ENCODE measurements around the gene TRIM28. TPM values are rescaled to one million over a fixed set of nuclear protein-coding genes. Genes with fewer than 3 reads are reported as not detected.

The TRIM28 gene
- 355 and 415 TPM in 2 replicates for total RNA-seq

DNA sequence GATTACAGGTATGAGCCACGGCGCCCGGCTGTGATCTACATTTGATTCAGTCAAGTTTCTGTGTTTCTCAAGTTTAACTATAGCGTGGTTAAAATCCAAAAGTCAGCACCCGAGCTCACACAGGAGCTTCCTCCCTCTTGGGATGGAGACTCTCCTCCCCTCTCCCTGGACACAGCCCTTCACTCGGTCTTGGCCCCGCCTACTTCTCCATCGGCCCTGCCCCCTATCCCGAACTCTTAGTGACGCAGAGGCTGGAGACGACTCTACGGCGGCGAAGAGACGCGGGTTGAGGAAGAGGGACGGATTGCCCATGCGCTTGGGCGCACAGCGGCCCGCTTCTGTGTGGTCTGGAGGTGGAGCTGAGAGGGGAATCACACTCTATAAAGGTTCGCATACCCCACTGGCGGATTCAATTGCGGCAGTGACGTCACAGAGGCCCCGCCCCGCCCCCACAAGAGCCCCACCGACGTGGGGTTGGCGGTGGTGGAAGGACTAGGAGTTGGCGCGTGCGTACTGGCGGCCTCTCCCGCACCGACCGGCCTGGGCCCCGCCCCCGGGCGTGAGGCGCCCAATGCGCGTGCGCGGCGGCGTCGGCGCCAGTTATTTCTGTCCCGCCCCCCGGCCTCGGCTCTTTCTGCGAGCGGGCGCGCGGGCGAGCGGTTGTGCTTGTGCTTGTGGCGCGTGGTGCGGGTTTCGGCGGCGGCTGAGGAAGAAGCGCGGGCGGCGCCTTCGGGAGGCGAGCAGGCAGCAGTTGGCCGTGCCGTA, at the start of gene TRIM28:
TRIM28 (plus strand) TSS at position 239 of the 765 bp plus-strand sequence. CDS start 694 bp downstream, outside the sequence.

DNA sequence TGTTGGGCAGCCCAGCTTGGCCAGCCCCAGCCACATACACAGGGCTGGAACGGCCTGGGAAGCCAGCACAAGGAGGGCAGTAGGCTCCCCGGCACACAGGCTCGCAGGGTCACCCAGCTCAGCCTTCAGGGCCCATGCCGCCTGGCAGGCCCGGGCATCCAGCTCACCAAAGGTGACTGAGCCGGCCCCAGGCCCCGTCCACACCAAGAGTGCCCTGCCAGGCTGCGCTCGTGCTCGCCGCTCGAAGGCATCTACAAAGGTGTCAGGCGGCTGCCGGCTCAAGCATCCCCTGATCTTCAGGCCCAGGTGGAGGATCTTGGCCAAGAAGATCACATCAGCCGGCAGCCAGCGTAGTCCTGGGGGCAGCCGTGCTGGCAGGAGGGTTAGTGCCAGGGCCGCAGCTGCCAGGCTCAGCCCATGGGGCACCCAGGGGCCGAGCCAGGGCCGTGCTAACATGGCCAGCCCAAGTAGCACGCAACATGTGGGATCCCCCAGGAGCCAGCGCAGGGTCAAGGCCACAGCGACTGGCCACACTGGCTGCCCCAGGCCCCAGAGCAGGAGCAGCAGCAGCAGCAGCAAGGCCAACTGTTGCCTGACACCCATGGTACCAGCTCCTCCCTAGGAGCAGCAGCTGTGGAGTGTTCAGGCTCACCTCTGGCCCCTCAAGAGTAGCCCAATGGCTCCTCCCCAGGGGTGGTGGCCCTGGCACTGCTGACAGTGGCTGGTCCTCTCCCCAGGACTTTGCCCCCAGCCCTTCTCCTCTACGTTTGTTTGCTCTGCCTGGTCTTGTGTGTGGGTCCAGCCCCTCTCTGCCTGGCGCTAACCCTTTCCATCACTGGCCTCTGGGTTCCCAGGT, 32.3 kb upstream of the TRIM28 start, which contains the start of gene SLC27A5:
SLC27A5 (minus strand) TSS at position 640 of the 856 bp plus-strand sequence; CDS start at position 603, 37 bp downstream.

DNA sequence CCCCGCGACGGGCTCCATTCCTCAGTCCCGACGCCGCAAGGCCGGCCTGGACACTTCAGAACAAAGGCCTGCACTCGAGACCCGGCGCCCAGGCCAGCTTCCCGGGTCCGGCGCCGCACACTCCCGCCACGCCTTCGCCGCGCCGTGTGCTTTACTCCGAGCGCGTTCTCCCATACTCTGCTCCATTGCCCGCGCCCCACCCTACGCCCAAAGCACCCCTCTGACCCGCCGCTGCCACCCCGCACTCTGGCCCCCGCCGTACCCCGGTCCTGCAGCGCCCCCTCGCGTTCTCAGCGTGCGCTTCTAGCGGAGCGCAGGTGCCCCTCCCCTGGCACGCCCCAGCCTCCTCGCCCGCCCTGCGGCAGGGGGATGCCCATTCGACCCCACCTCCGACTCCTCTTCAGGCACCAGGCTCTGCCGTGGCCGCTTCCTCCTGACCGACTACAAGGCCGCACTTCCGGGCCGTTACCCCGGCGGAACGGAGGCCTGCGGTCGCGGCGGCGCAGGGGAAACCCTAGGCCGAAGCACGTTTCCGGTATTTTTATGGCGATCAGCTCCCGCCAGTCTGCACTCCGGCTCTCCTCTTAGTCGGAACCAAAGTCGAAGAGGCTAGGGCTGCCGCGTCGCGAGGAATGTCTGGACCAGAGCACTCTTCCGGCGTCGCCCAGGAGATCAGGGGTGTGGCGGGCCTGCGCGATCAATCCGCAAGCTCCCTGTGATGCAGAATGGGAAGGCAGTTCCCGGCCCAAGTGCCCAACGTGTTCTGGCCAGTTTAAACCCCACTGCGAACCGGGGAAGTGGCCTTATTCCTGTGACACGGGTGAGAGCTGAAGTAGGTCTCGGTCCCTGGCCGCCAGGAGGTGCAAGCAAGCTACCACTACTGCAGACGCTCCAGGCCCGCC, 24.3 kb upstream of the TRIM28 start, which contains the start of gene ZBTB45:
ZBTB45 (minus strand) TSS at position 456 of the 902 bp plus-strand sequence. CDS start 2,137 bp downstream, outside the sequence.

DNA sequence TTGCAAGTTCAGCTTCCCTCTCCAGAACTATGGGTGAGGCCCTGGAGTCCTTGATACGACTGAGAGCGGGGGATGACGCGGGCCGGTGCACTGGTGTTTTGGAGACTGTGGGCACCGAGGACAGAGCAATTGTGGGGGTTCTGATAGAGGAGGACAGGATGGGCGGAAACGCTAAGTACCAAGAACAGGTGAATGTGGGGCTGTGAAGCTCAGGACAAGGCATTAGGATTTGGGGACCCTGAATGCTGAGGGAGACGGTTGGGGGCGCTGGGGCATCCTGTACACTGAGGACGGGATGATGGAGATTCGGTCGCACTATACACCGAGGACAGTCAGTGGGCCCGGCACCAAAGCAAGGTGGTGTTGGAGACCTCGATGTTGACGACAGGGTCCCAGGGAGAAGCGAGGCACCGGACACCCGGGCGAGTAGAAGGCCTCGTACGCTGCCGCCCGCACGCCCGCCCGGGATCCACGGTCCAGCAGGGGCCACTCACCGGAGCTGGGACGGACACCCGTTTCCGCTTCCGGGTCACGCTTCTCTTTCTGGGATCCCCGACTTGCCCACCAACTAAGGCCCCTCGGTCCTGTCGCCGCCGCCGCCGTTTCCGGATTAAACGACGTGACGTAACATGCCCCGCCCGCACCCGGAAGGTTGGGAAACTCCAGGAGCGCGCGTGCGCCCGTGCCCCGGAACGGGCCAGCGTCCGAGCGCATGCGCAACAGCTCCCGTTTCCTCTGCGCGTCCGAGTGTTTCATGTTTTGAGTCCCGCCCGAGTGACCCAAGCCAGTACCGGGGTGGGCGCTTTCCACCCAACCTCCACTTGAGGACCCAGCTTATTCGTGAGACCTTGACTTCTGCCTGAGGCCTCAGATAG, 10.9 kb downstream of the TRIM28 start, which contains the start of gene CHMP2A:
CHMP2A (minus strand) TSS at position 612 of the 875 bp plus-strand sequence. CDS start 893 bp downstream, outside the sequence.

DNA sequence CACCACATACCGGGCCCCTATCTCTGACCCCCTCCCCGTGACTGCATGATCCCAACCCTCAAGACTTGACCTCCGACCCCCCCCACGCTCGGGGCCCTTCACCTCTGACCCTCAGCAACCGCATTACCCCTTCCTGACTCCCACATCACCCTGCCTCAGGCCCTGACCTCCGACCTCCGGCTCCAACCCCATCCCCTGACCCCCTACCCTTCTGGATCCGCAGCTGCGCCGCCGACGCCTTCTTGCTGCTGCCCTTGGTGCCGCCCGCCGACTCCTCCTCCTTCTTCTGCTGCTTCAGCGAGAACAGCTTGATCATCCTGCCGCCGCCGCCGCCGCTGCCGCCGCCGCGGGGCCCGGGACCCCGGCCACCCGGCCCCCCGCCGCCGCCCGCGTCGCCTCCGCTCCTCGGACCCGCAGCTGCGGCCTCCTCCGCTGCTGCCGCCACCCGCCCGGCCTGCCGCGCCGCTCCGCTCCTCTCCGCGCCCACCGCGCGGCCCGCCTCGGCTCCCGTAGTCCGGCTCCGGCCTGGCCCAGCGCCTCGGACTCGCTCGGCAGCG, 14.3 kb downstream of the TRIM28 start, which contains the start of gene UBE2M:
UBE2M (minus strand) TSS at position 546 of the 557 bp plus-strand sequence; CDS start at position 316, 230 bp downstream.

DNA sequence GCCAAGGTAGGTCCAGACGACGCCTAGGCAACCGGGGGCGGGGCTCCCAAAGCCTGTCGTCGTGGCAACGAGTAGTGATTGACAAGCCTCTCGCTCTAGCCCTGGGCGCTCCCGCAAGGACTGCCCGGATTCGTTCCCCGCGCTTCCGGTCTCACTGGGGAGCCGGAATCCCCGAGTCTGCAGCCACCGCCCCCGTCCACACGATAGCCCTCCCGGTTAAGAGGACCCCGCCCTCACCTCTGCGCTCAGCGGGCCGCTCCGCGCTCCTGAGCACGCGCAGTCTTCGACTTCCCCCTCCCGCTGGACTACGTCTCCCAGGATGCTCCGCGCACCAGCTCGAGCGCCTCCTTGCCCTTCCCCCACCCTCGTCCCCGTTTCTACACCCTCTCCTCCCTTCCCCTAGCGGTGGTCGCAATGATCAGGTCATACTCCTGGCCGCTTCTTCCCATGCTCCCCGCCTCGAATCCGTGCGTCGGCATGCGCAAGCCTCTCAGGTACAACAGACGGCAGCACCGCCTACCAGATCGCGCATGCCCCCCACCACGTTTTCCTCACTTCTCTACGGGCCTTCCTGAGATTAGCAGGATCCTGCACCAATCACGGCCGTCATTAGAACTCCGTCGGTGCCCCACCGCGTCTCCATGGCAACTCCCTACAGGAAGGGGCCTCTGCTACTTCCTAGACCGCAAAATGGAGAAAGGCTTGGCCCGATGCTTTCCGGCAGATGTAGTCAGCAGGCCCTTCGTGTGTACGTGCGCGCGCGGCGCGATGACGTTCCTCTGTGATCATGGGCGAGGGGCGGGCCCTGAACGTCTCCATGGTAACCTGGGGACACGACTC, 29.2 kb downstream of the TRIM28 start, which contains the start of gene MZF1:
MZF1 (minus strand) TSS at position 518 of the 840 bp plus-strand sequence. CDS start 1,946 bp downstream, outside the sequence.

Other genes with a start within 250 kb of the TRIM28 start
- gene ERVK3-1, start 238.7 kb upstream of the TRIM28 start, total RNA-seq = 25.4 and 31.8 TPM in 2 replicates
- 1.4 and 2.9 TPM in 2 replicates for gene ZSCAN22, start 217.1 kb upstream of the TRIM28 start, total RNA-seq
- 13.9 and 19.7 TPM in 2 replicates for gene A1BG, start 190.6 kb upstream of the TRIM28 start, total RNA-seq
- 0.79 and 1.7 TPM in 2 replicates for gene ZNF497, start 181.3 kb upstream of the TRIM28 start, total RNA-seq
- 1.2 and 2.0 TPM in 2 replicates for gene ZNF837, start 163.0 kb upstream of the TRIM28 start, total RNA-seq
- 2,454 and 4,367 TPM in 2 replicates for gene RPS5, start 156.8 kb upstream of the TRIM28 start, total RNA-seq
- gene RNF225, start 148.4 kb upstream of the TRIM28 start, total RNA-seq = 0.16 and 0.17 TPM in 2 replicates
- gene ZNF584, start 135.4 kb upstream of the TRIM28 start, total RNA-seq = 12.6 and 12.7 TPM in 2 replicates
- 9.1 and 10.4 TPM in 2 replicates for gene ZNF132, start 103.9 kb upstream of the TRIM28 start, total RNA-seq
- 8.0 and 11.3 TPM in 2 replicates for gene ZNF324B, start 92.4 kb upstream of the TRIM28 start, total RNA-seq
- 9.9 and 15.6 TPM in 2 replicates for gene ZNF324, start 77.0 kb upstream of the TRIM28 start, total RNA-seq
- 6.0 and 8.5 TPM in 2 replicates for gene ZNF446, start 67.7 kb upstream of the TRIM28 start, total RNA-seq
- 10.1 and 14.0 TPM in 2 replicates for gene SLC27A5, start 32.1 kb upstream of the TRIM28 start, total RNA-seq
- 5.8 and 7.2 TPM in 2 replicates for gene ZBTB45, start 24.3 kb upstream of the TRIM28 start, total RNA-seq
- gene CHMP2A, start 11.0 kb downstream of the TRIM28 start, total RNA-seq = 177 and 204 TPM in 2 replicates
- 69.5 and 80.7 TPM in 2 replicates for gene UBE2M, start 14.5 kb downstream of the TRIM28 start, total RNA-seq
- gene MZF1, start 29.3 kb downstream of the TRIM28 start, total RNA-seq = 12.8 and 19.1 TPM in 2 replicates

All from bronchial smooth muscle cell (primary cell).